Heart right ventricle (tissue), 16 donors: ENCODE measurements around the gene STAB2. TPM values are rescaled to one million over a fixed set of nuclear protein-coding genes. Genes with fewer than 3 reads are reported as not detected.

ENCODE experiments used
- ATAC-seq, 8 donors: fragments of 200-7000 bp; cut with Tn5 transposase; one replicate each; pipeline ENCODE4 v1.9.1; 2020; ENCODE audit warnings: mild to moderate bottlenecking in 8 of 8, moderate library complexity in 8 of 8, moderate number of reproducible peaks in 1 of 8
- DNase-seq, 2 donors: peaks; one replicate each; pipeline ENCODE4 v3.0.0-alpha.2; 2020
- H3K27ac ChIP-seq, 10 donors: fragments of 200-600 bp; sonication (generic) in 2 of 10; one replicate each; pipeline versions ENCODE4 v1.5.0 to v1.8.0; 2020 to 2022; ENCODE audit warnings: mild to moderate bottlenecking in 3 of 10
- H3K27me3 ChIP-seq, 7 donors: fragments of 200-600 bp; one replicate each; pipeline ENCODE4 v1.8.0; 2021 to 2022; ENCODE audit warnings: mild to moderate bottlenecking in 2 of 7
- H3K36me3 ChIP-seq, 9 donors: fragments of 200-600 bp; sonication (generic) in 1 of 9; one replicate each; pipeline versions ENCODE4 v1.5.0 to v1.8.0; 2020 to 2022; ENCODE audit warnings: mild to moderate bottlenecking in 2 of 9
- H3K4me1 ChIP-seq, 9 donors: fragments of 200-600 bp; sonication (generic) in 1 of 9; one replicate each; pipeline versions ENCODE4 v1.5.0 to v1.8.0; 2020 to 2022; ENCODE audit warnings: mild to moderate bottlenecking in 4 of 9
- H3K4me3 ChIP-seq, 10 donors: fragments of 200-600 bp; sonication (generic) in 2 of 10; one replicate each; pipeline versions ENCODE4 v1.5.0 to v1.8.0; 2020 to 2022; ENCODE audit warnings: mild to moderate bottlenecking in 7 of 10, moderate library complexity in 2 of 10
- H3K9me3 ChIP-seq, 11 donors: fragments of 200-600 bp in 10 of 11; sonication (generic) in 2 of 11; one replicate each; pipeline versions ENCODE4 v1.5.0 to v1.8.0; 2013 to 2022; ENCODE audit warnings: mild to moderate bottlenecking in 2 of 11, control low read depth in 1 of 11, moderate library complexity in 1 of 11
- CTCF ChIP-seq, 9 donors: fragments of 200-600 bp; sonication (generic) in 2 of 9; IDR thresholded peaks; one replicate each; pipeline versions ENCODE4 v1.5.0 to v1.8.0; 2021 to 2022; ENCODE audit warnings: antibody characterized with exemption in 9 of 9, mild to moderate bottlenecking in 5 of 9, moderate library complexity in 1 of 9
- WGBS, 2 donors: extraction: QIAGEN DNeasy Blood & Tissue Kit; methylation state at CpG; one replicate each; pipeline ENCODE4 v1.1.7; 2013; ENCODE audit warnings: inconsistent platforms in 1 of 2; 5-methylcytosine and 5-hydroxymethylcytosine counted together
- intact Hi-C, 10 donors: fragments of 100-400 bp; cut with DNase I; formaldehyde crosslinking; loops; one replicate each; pipeline versions ENCODE4 v1.11.1 to v1.14.2; 2022
- polyA plus RNA-seq, 2 donors: library from polyadenylated mRNA; stranded (reverse); fragments of 200-250 nt; gene quantifications; one replicate each; pipeline ENCODE4 v1.2.3, GENCODE V29; 2013
- total RNA-seq, 10 donors: library from RNA; stranded (reverse); fragmentation: NEBNext Ultra II Directional in 3 of 10; extraction: Animal tissue kit (Norgen Biotek cat#: 25700) in 3 of 10; gene quantifications; one replicate each; pipeline versions ENCODE4 v1.2.1 to v1.2.4, GENCODE V29; 2021 to 2023
- donor health status: Arrhythmogenic right ventricular cardiomyopathy.
- donor health status: ischemic (EF 13 %, LVEDD 7.1; RV severe dilation, severe dysfunction).
- donor health status: healthy with polysubstance abuse.
- donor health status: DM: no; HTN: yes; CAD: no.
- donor health status: DM: no; HTN: no; CAD: no.
- donor health status: ischemic (EF 25% LVEDD 6.9; RV normal size, moderate dysfunction).
- donor health status: ischemic (EF 25% LVEDD 5.7; RV mildly dilated, moderate dysfunction).
- donor health status: healthy.
- donor health status: DM: yes; HTN: yes; CAD: no.
- donor health status: Ischemic cardiomyopathy.
- donor health status: ischemic (EF 35%, LVEDD 5.7; RV mildly dilated, moderate dysfunction).
- donor health status: nonischemic (EF 11% LVEDD 7.7; RV severe dilation, severe dysfunction).
- donor health status: DM: yes; HTN: yes; CAD: no.
- donor health status: PGD.
- donor health status: ischemic (EF 29% LVEDD 5.4; RV normal size, mild dysfunction).
- donor health status: nonischemic (EF 23%, LVEDD 6.1; RV moderate dilation, normal function).

Gene STAB2
- total and polyA plus RNA-seq, 12 donors = 0.01 to 0.50 (median 0.17) TPM; not detected in 3

- Histone ChIP-seq H3K4me1 (no peaks in the 10 kb centered on the region), H3K36me3 (no peaks in the 10 kb centered on the region), H3K4me3 (no peak overlapping the region), H3K27ac (no peak overlapping the region), H3K27me3 (peaks cover 0 to 10% (median 3%) of the 10 kb centered on the region in 7 donors), H3K9me3 (no peaks in the 10 kb centered on the region)
- intact Hi-C loops = no loop called here
- 83 to 86% methylated on average over 2 of the region's 2 CpGs for WGBS, 2 donors
- DNase-seq = no peak
- ATAC-seq = no peak
- TF ChIP-seq CTCF (IDR thresholded peaks at IDR 0.05) = no peak
These were observed 77.6 kb downstream of the STAB2 start for GRCh38 chr12:103664626-103665025.

- DNase-seq (no peak), ATAC-seq (no peak)
- peaks cover 0 to 10% (median 0%) of the 10 kb centered on the region in 7 donors for H3K27me3 ChIP-seq
- H3K27ac ChIP-seq = no peak overlapping the region
- TF ChIP-seq CTCF (IDR thresholded peaks at IDR 0.05) = no peak
- no peaks in the 10 kb centered on the region for H3K9me3 ChIP-seq
- no peak overlapping the region for H3K4me3 ChIP-seq
- intact Hi-C loops = no loop called here
- WGBS, 2 donors = 46 to 50% methylated on average over 5 of the region's 5 CpGs
- no peaks in the 10 kb centered on the region for H3K36me3 ChIP-seq
- no peaks in the 10 kb centered on the region for H3K4me1 ChIP-seq
These were observed 78.9 kb downstream of the STAB2 start for GRCh38 chr12:103665971-103666370.

DNA sequence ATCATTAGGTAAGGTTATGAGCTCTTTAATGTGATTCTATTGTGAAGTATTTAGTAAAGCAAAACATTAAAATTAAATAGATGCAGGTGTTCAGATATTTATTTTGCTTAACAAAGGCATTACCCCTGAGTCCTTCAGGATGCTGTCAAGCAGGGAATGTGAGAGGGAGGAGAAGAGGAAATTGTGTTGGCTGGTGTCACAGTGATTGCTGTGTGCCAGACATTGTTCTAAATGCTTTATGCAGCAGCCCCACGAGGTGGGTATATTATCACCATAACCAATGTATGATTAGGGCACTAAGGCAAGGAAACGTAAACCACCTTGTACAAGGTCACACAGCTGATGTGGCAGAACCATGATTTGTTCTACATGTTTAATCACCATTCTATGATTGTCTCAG, 80.1 kb downstream of the STAB2 start:
- H3K36me3 ChIP-seq = no peaks in the 10 kb centered on the region
- H3K27me3 ChIP-seq = peaks cover 0 to 10% (median 0%) of the 10 kb centered on the region in 7 donors
- 11 to 14% methylated on average over 2 of the region's 2 CpGs for WGBS, 2 donors
- no peaks in the 10 kb centered on the region for H3K4me1 ChIP-seq
- intact Hi-C loops = no loop called here
- ATAC-seq (no peak), DNase-seq (no peak)
- no peak overlapping the region for H3K27ac ChIP-seq
- no peak for TF ChIP-seq CTCF (IDR thresholded peaks at IDR 0.05)
- no peaks in the 10 kb centered on the region for H3K9me3 ChIP-seq
- H3K4me3 ChIP-seq = no peak overlapping the region

- H3K4me3 ChIP-seq = no peak overlapping the region
- H3K27ac ChIP-seq = no peak overlapping the region
- DNase-seq = no peak
- no peak for ATAC-seq
- no peaks in the 10 kb centered on the region for H3K4me1 ChIP-seq
- intact Hi-C loops = no loop called here
- TF ChIP-seq CTCF (IDR thresholded peaks at IDR 0.05) = no peak
- no peaks in the 10 kb centered on the region for H3K36me3 ChIP-seq
- no peaks in the 10 kb centered on the region for H3K9me3 ChIP-seq
- 90 to 94% methylated on average over 8 of the region's 8 CpGs for WGBS, 2 donors
- H3K27me3 ChIP-seq = peaks cover 0 to 8% (median 0%) of the 10 kb centered on the region in 7 donors
These were observed 81.4 kb downstream of the STAB2 start for GRCh38 chr12:103668520-103668919.
